DND-41 (cell line): ENCODE measurements around the gene STRA8.

Experiments
- EZH2 ChIP-seq: IDR thresholded peaks from 3 replicates; pipeline ENCODE4 v1.6.1; 2012; ENCODE audit warnings: borderline replicate concordance, low read depth, mild to moderate bottlenecking, moderate library complexity, low read length, inconsistent platforms; ENCODE audit not compliant: severe bottlenecking
- TF ChIP-seq, protein P1 (sequence below): IDR thresholded peaks from 2 replicates; pipeline ENCODE4 v1.5.1; 2012; ENCODE audit warnings: borderline replicate concordance, low read length, moderate library complexity, mild to moderate bottlenecking; ENCODE audit not compliant: poor library complexity, severe bottlenecking; ENCODE audit errors: extremely low read depth

DNA sequence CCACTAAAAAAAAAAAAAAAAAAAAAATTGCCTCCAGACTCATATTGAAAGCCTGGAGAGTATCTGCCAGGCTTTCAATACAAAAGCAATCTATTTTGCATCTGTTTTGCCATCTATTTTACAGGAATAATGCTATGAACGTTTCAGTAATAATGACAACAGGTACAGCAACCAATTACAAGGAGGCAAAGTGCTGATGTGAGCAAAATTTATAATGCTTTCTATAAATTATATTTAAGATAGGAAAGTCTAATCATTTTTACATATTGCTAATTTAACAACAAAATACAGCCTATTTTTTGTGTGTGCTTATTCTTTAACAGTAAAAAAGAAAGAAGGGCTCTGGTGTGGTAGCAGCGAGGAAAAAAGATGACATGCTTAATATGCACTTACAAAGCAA, 32.3 kb upstream of the STRA8 start:
- TF ChIP-seq EZH2, result no peak
- TF ChIP-seq, protein P1, sequence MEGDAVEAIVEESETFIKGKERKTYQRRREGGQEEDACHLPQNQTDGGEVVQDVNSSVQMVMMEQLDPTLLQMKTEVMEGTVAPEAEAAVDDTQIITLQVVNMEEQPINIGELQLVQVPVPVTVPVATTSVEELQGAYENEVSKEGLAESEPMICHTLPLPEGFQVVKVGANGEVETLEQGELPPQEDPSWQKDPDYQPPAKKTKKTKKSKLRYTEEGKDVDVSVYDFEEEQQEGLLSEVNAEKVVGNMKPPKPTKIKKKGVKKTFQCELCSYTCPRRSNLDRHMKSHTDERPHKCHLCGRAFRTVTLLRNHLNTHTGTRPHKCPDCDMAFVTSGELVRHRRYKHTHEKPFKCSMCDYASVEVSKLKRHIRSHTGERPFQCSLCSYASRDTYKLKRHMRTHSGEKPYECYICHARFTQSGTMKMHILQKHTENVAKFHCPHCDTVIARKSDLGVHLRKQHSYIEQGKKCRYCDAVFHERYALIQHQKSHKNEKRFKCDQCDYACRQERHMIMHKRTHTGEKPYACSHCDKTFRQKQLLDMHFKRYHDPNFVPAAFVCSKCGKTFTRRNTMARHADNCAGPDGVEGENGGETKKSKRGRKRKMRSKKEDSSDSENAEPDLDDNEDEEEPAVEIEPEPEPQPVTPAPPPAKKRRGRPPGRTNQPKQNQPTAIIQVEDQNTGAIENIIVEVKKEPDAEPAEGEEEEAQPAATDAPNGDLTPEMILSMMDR, result no peak
